GM18861 (cell line): ENCODE data around the gene PCDH15.
A peak's percentile ranks its signal among the peaks of the same experiment; 100 is the strongest.
"Not testable (repeated sequence)": the region's sequence is repeated elsewhere in the genome, so short reads cannot be mapped to it uniquely, and the experiment has no call there.

Experiments used
- ATAC-seq: cut with Tn5 transposase; IDR thresholded peaks from one replicate; pipeline ENCODE4 v1.9.1; 2021; ENCODE audit not compliant: unreplicated experiment

The PCDH15 gene

DNA sequence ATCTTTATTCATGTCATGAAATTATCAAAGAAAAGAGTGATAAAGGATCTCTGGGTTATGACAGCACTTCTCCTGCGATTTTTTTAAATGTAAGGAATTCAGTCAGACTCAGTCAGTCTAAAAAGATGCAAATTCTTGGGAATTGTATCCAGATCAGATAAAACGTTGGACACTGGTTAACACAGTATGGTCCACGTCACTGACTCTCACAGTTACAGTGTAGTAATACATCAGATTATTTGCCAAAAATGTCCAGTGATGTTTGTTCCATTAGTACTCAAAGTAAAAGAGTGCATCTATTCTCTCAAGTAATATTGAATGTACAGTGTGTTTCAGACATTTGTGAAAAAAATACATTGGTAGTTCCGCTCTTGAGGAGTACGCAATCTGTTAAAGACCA is 224.5 kb downstream of the PCDH15 start:
- ATAC-seq, result no peak

DNA sequence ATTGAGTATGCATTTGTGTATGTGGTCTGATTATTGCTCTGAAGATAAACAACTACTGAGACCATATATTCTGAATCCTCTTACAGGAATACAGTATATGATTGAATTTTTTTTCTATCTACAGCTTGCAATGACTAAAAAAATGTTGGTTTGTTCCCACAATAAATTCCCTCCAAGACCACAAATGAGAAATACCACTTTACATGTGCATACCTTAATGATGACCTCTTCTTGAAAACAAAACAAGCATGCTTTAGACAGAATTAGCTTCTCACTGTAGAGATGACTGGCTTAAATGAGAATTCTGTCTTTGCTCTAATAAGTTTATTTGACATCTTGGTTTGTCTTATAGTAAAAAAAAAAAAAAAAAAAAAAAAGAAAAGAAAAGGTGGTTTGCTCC is 241.5 kb downstream of the PCDH15 start:
- no peak for ATAC-seq

DNA sequence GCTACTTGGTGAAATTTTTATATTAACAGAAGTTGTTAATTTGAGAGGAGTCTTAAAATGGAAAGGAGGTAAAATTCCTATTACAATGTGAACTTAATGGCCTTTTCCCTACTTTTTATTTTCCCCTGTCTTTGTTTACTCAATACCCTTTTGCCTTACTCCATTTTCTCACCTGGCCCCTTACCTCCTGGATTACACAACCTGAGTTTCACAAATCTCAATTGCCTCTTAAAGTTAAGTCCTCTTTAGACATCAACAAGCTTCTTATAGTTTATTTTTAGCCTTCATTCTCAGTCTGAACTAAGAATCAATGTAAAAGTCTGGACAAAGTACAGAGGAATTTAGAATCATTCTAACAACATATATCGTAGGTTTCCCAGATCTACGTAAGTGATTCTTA is 247.0 kb downstream of the PCDH15 start:
- ATAC-seq, result no peak

DNA sequence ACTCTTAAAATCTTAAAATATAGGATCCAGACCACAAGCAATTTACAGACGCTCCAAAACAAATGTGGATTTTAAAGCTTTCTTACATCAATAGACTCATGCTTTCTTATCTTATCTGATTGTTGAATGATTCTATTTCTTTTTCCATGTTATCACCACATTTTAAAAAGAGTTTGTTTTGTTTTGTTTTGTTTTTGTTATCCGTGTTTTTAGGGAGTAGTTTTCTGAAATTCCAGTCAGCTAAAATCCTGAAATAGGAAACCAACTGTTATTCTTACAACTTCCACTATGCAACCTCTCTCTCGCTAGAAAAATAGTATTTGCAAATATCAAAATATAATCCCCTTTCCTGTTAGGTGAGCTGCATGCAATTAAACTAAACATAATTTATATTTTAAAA is 251.0 kb downstream of the PCDH15 start:
- no peak for ATAC-seq

DNA sequence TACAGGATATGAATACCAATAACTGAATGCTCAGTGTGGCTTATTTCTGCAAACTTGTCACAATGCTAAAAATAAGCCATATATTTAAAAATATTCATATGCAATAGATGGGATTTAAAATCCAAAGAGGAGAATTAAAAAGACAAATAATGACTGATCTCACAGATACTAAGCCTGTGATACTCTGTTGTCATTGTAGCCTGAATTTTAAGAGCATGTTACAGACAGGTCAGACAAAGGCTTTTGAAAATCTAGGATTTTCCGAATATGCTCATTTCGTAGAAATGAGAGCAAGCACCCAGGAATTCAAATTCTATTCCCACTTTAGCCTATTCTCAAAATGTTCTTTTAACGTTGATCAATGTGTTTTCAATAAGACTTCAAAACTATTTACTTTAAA is 269.7 kb downstream of the PCDH15 start:
- ATAC-seq, result no peak

DNA sequence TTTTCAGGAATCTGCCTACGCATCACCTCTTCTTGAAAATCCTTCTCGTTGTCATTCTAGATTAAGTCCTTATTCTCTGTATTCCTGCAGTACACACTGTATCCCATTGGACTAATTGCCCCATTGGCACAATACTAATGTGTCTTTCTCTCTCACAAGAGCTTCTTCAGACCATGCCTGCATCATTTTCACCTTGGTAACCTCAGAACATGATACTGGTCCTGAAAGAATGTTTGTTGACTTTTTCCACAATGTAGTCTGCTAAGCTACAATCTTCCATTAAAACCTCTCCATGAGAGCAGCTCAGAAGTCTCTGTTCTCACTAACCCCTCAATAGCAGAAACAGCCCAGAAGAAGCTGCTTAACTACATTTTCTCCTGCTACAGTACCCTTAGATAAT is 270.7 kb downstream of the PCDH15 start:
- ATAC-seq, result no peak

DNA sequence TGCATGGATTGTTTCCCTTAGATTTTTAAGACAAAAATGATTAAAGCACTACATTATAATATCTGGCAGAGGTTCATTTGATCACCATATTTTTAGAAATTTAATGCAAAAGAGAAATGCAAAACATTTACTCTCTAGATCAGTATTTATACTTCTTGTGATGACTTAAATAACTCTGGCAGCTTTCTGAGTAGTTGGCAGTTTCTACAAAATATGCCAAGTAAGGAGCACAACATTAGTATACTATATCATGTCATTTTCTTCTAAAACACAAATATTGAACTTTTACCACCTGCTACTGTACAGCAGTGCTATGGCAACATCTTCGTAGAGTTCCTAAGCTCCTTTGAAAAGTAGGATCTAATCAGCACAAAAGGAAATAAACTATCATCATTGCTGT is 275.2 kb downstream of the PCDH15 start:
- no peak for ATAC-seq

DNA sequence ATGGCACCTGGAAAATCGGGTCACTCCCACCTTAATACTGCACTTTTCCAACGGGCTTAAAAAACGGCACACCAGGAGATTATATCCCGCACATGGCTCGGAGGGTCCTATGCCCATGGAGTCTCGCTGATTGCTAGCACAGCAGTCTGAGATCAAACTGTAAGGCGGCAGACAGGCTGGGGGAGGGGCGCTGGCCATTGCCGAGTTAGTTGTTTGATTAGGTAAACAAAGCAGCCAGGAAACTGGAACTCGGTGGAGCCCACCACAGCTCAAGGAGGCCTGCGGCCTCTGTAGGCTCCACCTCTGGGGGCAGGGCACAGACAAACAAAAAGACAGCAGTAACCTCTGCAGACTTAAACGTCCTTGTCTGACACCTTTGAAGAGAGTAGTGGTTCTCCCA is 285.8 kb downstream of the PCDH15 start:
- ATAC-seq, result not testable (repeated sequence)

DNA sequence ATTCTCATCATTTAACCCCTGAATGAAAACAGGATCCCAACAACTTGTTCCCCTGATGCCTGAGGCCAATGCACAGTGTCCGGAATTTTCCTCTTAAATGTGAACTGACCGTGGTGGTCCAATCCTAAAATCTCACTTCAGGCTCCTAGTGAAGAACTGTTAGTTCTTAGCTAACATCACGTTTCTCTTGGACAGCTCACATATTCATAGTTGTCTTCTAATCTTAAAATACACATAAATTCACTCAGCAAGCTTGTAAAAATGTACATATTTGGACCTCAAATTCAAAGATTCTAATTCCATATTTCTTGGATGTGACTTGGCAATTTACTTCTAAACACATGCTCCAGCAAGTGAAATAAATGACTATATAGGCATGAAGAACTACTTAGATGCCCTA is 297.2 kb downstream of the PCDH15 start:
- ATAC-seq, result no peak

DNA sequence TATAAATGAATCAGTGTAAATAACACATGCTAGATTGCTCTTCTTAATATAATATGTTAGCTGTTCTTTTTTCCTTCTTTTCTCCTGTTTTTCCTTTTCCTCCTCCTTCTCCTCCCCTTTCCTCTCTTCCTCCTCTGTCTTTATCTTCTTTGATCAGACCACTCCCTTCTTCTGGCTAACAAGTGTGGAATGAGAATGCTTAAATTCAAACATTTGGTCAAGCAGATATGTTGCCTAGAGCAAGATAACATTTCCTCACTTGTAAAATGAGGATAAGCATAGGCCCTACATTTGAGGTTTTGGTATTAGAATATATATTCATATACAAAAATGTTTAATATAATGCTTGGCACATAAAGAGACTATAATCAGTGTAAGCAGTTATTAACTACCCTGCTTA is 299.1 kb downstream of the PCDH15 start:
- ATAC-seq, result no peak

DNA sequence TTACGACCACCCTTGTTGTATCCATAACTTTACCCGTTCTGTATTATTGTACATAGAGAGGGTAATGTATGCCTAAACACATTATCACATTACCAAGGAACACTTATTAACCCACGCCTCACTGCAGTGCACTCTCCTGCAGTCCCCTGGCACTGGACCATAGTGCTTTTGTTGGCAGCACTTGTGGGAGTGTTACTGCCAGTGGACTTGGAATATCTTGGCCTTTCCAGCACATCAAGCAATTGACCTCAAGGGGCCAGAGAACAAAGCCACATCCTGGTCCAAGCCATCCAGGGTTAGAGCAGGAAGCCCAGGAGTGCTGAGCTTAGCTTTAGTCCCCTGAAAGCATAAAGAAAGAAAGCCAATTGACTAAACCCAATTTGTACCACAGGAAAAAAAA is 304.2 kb downstream of the PCDH15 start:
- ATAC-seq, result no peak

DNA sequence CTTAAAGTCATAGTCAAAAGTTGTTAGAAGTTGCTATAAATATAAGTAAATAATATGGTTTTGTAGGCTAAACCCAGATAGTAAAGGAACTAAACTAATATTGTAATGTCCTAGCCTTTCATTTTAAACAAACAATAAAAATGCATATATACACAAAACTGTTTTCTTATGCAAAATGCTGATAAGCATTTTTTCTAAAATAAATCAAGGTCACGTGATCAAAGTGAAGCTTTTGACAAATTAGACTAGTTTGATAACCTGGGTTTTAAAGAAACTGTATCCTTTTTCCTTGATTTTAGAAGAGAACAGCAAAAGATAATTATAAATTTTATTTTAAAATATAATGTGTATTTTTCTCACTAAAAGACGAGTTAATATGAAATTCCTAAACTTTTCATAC is 313.3 kb downstream of the PCDH15 start:
- ATAC-seq, result no peak

DNA sequence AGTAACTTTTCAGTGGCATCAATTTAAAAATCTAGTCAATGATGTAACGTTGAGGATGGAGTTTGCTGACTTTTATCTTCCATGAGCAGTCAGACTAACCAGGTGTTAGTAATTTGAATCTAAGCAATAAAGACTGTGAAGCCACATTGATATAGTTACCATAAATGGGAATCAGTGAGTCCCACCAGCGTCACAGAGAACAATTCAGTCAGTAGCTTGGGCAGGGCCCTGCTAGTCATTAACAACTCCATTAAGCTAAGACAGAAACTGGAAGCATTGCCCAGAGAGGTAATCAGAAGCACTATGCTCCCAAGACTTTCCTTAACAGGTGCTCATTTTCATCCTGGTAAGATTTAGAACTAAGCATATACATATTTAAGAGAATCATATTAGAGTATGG is 315.1 kb downstream of the PCDH15 start:
- no peak for ATAC-seq

DNA sequence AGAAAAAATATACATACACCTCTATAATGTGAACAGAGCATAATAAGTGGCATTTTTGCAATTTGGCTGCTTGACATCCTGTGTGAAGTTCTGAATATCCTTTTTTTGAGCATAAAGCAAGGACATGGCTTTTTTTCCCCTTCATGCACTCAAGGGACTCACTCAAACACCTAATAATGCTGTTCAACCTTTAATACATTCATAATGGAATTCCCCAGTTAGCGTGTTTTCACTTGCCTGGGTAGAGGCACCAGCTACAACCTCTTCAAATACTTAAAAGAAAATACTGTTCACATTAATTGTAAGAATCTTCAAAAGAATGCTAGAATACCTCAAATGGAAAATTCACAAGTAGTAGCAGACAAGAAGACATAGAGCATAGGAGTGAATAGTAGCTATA is 316.8 kb downstream of the PCDH15 start:
- ATAC-seq, result no peak

DNA sequence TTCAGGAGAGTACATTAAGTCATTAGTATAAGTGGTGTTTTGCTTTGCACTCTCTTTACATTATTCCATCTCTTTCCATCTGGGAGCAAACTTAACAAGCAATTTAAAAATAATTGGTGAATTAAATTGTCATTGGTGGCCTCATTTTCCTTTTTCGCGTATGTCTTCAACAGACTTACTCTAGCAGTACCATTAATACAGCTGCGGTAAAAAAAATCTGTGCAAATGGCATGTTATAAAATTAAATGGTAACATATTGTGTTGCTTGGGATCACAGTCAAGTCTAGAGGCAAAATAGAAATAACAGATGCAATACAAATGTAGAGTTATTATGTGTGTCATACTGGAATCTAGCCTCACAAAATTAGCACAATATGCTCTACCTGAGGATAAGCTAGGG is 322.4 kb downstream of the PCDH15 start:
- ATAC-seq, result no peak

DNA sequence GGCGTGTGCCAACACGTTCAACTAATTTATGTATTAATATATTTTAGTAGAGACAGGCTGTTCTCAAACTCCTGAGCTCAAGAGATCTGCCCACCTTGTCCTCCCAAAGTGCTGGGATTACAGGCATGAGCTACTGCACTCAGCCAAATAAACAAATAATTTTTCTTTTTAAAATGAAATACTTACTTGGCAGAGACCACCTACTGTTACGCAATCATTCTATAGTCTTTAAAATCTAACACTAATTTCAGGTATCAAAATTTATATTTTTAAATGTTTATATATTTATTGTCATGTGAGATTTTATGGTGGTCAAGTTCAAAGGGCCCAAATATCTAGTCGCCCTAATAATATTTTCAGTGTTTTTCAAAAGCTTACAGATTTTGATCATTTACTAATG is 323.3 kb downstream of the PCDH15 start:
- no peak for ATAC-seq

DNA sequence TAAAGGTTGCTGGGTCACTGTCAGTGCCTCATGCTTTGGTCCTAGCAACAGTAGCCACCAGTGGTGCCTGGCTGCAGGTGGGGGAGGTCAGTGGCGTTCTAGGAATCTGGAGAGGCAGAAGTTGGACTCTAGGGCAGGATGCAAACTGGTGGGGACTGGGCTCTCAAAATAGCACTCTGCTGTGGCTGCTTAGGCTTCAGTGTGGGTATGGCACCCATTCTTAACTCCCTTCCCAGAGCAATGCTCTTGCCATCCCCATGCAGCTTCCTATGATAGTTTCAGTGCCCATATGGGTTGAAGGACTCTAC is 330.8 kb downstream of the PCDH15 start:
- no peak for ATAC-seq

DNA sequence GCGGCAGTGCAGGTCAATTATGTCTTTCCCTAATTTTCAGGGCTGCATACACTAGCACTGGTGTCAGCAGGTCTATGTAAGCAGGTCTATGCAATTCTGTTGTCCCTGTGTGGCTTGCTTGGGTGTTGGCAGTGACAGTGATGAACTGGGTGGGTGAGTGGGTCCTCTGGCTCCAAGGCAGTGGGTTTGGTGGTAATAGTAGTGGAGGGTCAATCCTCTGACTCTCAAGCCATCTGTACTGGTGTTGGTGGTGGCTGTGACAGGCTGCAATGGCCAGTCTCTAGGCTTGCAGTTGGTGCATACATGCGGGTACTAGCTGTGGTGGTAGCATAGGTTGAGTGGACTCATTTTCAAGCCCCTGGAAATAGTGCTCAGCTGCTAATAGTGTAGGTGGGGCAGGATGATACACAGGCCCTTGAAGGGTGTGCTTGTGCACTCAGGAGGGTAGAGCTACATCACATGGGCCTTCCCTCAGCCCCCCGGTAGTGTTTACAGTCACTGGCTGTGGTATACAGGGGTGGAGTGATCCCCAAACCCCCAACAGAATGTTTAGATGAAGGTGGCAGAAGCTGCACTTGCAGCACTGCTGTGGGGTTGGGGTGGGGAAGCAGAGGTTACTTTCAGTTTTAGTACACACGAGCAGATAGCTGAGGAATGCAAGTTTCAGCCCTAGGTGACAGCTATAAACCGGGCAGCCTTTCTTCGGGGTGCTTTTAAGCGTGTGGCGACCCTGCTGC is 331.3 kb downstream of the PCDH15 start:
- ATAC-seq, result no peak

DNA sequence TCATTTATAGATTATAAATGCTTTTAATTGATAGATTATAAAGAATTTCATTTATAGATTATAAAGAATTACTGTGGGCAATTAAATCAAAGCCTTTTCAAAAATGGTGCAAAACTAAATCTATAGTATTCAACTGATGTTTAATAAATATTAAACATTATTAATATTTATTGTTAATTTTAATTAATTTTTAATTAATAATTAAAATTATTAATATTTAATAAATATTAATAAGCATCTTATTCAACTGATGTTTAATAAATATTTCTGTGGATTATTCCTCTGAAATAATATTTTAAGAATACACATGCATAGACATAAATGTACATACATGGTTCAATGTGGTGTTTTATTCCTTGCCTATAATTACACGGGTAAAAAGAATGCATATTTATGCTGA is 346.8 kb downstream of the PCDH15 start:
- ATAC-seq, result no peak

DNA sequence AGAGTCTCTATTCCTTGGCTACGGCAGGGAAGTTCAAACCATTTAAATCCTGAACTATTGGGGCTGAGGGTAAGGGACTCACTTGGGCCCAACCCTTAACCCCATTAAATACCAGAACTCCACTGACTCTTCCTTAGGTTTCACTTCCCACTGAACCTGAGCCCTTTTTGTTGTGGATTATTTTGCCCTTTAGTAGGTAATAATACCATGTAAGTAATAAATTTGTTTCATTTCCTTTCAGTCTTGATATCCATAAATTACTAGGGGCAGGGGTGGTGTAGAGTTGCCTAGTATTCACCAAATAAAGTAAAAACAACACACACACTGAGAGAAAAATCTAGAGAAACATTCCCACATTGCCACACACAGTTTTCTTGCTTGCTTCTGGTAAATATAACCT is 352.0 kb downstream of the PCDH15 start:
- ATAC-seq, result no peak

DNA sequence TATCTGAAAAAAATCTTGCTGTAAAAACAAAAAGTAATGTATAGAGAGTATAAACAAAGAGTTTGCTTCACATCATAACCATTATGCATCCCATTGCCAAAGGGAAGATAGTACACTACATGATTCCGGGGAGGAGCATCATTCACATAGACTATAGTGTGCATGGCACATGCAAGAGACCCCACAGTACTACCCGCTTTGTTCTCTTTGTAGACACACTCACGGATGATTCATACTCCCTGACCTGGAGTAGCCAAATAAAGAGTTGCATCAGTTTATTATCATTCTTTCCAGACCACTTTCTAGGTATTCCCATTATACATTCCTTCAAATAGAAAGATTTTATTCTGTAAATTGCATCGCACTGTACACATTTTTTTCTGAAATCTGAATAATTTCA is 356.9 kb downstream of the PCDH15 start:
- no peak for ATAC-seq

DNA sequence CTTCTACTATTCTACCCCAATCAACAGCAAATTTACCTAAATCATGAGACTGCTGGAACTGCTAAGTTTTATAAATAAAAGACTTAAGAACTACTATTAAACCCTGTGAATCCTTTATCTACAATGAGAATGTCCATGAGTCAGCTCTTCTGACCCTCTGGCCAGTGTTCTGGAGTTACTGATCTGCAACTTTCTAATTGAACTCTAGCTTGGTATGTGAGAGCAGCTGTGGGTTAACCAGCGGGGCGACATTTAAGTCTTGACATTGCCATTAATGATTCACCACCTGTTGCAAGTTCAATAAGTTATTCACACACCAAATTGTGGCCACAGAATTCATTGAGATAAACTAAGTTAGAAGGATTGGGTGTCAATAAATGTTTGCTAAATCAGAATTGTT is 359.8 kb downstream of the PCDH15 start:
- ATAC-seq, result no peak

DNA sequence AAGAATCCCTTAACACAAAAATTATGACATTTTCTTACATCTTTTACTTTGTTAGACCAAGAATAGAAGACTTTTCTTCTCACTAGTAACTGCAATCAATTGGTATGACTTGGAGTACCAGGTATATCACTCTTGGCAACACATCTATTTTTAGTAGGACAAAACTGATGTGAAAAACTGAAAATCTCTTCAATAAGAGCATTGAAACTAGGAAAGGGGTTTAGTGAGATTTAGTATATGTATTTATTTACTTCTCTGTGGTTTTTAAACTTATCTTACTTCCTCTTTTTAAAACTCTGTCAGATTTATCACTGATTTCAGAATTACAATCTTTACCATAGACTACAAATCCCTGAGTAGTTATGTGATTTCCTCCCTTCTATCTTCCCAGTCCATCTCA is 366.2 kb downstream of the PCDH15 start:
- peak; percentile 63 for ATAC-seq

DNA sequence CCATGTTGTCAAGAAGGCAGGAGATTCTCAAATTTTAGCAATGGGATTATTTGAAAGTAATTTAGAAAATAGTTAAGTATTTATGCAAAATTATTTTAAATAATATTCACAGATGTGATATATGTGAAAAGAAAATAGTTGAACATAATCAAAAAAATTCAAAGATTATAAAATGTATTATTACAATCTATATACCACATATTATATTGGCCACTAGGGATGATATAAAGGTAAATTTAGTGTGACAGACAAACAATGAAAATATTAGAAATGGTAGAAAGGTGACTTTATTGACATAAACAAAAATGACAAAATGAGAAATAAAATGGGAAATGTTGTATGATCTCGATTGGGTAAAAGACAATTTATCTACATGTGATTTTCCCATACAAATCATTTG is 385.5 kb downstream of the PCDH15 start:
- no peak for ATAC-seq
